Measurements from ENCODE around the gene DGKI.

DNA sequence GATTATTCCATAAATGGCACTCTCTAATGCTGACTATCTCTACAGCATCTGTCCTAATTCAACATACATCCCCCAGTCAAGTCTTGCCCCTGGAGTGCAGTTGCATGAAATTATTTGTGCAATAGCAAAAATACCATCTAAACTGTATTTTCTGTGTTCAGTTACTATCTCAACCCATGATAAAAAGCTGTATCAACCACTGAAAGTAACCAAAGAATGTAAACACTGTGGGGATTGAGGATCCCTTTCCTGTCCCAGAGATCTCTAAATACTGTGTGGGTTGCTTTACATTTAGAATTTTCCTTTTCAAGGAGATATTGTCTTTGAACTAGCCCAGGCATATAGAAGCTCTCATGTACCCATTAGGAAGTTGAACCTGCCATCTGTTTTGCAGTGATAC is 23.9 kb upstream of the DGKI start:
- TF ChIP-seq, protein P1, sequence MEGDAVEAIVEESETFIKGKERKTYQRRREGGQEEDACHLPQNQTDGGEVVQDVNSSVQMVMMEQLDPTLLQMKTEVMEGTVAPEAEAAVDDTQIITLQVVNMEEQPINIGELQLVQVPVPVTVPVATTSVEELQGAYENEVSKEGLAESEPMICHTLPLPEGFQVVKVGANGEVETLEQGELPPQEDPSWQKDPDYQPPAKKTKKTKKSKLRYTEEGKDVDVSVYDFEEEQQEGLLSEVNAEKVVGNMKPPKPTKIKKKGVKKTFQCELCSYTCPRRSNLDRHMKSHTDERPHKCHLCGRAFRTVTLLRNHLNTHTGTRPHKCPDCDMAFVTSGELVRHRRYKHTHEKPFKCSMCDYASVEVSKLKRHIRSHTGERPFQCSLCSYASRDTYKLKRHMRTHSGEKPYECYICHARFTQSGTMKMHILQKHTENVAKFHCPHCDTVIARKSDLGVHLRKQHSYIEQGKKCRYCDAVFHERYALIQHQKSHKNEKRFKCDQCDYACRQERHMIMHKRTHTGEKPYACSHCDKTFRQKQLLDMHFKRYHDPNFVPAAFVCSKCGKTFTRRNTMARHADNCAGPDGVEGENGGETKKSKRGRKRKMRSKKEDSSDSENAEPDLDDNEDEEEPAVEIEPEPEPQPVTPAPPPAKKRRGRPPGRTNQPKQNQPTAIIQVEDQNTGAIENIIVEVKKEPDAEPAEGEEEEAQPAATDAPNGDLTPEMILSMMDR (IDR thresholded peaks at IDR 0.05): no peak
- TF ChIP-seq POLR2A (IDR thresholded peaks at IDR 0.05): no peak
